Measurements from ENCODE around the gene NPHS2. TPM values are rescaled to one million over a fixed set of nuclear protein-coding genes. Genes with fewer than 3 reads are reported as not detected.

The NPHS2 gene
- total RNA-seq, 1 experiment from 2014 or later, result not detected

DNA sequence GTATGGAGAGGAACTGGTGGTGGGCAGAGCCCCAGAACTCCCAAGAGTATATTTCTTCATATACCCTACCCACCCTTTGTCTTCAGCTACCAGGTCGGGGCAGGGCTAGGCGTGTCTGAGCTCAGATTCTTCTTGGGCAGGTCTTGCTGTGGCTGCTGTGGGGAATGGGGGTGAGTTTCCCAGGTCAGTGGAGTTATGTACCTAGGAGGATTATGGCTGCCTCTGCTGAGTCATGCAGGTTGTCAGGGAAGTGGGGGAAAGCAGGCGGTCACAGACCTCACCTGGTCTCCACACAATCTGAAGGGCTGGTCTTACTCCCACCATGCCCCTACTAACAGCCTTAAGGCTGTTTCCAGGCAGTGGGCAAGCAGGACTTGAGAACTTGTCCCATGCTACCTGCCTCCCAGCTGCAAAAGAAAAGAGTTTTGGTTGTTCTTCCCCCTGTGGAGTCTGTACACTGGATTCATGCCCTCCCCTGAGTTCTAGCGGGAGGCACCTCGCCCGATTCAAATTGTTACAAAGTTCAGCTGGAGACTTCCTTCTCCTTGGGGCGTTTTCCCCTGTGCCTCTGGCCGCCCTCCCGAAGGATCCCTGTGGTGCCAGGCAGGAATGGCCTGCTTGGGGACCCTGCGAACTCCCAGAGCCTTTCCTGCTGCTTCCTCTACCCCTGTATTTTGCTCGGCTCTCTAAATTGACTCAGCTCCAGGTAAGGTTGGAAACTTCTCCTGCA is 58.6 kb downstream of the NPHS2 start:
- no peaks in the 10 kb centered on the region for H3K9me3 ChIP-seq (ENCODE audit: control insufficient read depth in 1 of 2, insufficient read depth in 1 of 2, low read depth in 1 of 2, low read length in 2 of 2)
- H3K4me1 ChIP-seq (ENCODE audit: control insufficient read depth in 1 of 2, insufficient read depth in 2 of 2, low read length in 2 of 2), result peaks cover 0 to 5% of the 10 kb centered on the region in 2 experiments; a peak in 1 of 4 replicates
- ChIA-PET CTCF (no interaction called here), POLR2A (no interaction called here), RAD21 (ENCODE audit: low non-redundant PET in 1 of 2, low total read pairs in 2 of 2, uncharacterized antibody in 2 of 2, unreplicated experiment in 2 of 2) (no interaction called here)
- H3K9ac ChIP-seq (ENCODE audit: low read length), result no peak overlapping the region
- H3K27ac ChIP-seq (ENCODE audit: low read depth, low read length), result no peak overlapping the region
- no peak overlapping the region for H3K4me3 ChIP-seq (replicated peaks in 1 of 2; ENCODE audit: low read depth in 1 of 2, low read length in 2 of 2)
- intact Hi-C loops (cut with micrococcal nuclease), result no loop called here
- peak overlapping the region; percentile 7; the same call in 1 of the 2 replicates for H3K4me2 ChIP-seq (ENCODE audit: low read length)
- no peak for TF ChIP-seq POLR2A (IDR thresholded peaks at IDR 0.05; ENCODE audit: borderline replicate concordance, extremely low read depth, insufficient read depth, insufficient read length)
- TF ChIP-seq EZH2 (IDR thresholded peaks at IDR 0.05), result no peak
- TF ChIP-seq ELF1 (IDR thresholded peaks at IDR 0.05; ENCODE audit: borderline replicate concordance, low read depth), result no peak
- no peak for TF ChIP-seq CBX3 (IDR thresholded peaks at IDR 0.05; ENCODE audit: low read depth)
- no peak for TF ChIP-seq JUND (IDR thresholded peaks at IDR 0.05)
- no peak for TF ChIP-seq TCF7L2 (IDR thresholded peaks at IDR 0.05; ENCODE audit: borderline replicate concordance, extremely low read depth, insufficient read depth, insufficient read length)
- no peak for TF ChIP-seq ZNF274 (IDR thresholded peaks at IDR 0.05; ENCODE audit: low read depth, low read length)
- TF ChIP-seq, protein P1, sequence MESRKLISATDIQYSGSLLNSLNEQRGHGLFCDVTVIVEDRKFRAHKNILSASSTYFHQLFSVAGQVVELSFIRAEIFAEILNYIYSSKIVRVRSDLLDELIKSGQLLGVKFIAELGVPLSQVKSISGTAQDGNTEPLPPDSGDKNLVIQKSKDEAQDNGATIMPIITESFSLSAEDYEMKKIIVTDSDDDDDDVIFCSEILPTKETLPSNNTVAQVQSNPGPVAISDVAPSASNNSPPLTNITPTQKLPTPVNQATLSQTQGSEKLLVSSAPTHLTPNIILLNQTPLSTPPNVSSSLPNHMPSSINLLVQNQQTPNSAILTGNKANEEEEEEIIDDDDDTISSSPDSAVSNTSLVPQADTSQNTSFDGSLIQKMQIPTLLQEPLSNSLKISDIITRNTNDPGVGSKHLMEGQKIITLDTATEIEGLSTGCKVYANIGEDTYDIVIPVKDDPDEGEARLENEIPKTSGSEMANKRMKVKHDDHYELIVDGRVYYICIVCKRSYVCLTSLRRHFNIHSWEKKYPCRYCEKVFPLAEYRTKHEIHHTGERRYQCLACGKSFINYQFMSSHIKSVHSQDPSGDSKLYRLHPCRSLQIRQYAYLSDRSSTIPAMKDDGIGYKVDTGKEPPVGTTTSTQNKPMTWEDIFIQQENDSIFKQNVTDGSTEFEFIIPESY (IDR thresholded peaks at IDR 0.05; ENCODE audit: extremely low read depth, insufficient replicate concordance, low read length), result no peak
- TF ChIP-seq YY1 (IDR thresholded peaks at IDR 0.05; ENCODE audit: extremely low read depth, insufficient replicate concordance, low read depth, low read length), result no peak
- no peak for TF ChIP-seq CEBPB (IDR thresholded peaks at IDR 0.05; ENCODE audit: low read depth)
- TF ChIP-seq SIN3A (IDR thresholded peaks at IDR 0.05; ENCODE audit: low read depth), result no peak
- no peak for TF ChIP-seq EGR1 (IDR thresholded peaks at IDR 0.05; ENCODE audit: low read depth)
- no peak for TF ChIP-seq SP1 (IDR thresholded peaks at IDR 0.05; ENCODE audit: low read depth)
- TF ChIP-seq SRF (IDR thresholded peaks at IDR 0.05; ENCODE audit: low read depth), result no peak
- TF ChIP-seq, protein P2, sequence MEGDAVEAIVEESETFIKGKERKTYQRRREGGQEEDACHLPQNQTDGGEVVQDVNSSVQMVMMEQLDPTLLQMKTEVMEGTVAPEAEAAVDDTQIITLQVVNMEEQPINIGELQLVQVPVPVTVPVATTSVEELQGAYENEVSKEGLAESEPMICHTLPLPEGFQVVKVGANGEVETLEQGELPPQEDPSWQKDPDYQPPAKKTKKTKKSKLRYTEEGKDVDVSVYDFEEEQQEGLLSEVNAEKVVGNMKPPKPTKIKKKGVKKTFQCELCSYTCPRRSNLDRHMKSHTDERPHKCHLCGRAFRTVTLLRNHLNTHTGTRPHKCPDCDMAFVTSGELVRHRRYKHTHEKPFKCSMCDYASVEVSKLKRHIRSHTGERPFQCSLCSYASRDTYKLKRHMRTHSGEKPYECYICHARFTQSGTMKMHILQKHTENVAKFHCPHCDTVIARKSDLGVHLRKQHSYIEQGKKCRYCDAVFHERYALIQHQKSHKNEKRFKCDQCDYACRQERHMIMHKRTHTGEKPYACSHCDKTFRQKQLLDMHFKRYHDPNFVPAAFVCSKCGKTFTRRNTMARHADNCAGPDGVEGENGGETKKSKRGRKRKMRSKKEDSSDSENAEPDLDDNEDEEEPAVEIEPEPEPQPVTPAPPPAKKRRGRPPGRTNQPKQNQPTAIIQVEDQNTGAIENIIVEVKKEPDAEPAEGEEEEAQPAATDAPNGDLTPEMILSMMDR (IDR thresholded peaks at IDR 0.05 in 2 of 3, conservative IDR thresholded peaks at IDR 0.05 in 1 of 3; ENCODE audit: borderline replicate concordance in 1 of 3, insufficient read depth in 1 of 3, low read depth in 2 of 3, low read length in 2 of 3), result no peak
- TF ChIP-seq, protein P3, sequence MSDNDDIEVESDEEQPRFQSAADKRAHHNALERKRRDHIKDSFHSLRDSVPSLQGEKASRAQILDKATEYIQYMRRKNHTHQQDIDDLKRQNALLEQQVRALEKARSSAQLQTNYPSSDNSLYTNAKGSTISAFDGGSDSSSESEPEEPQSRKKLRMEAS (IDR thresholded peaks at IDR 0.05), result no peak
- H4K20me1 ChIP-seq (ENCODE audit: insufficient read depth), result no peaks in the 10 kb centered on the region
- DNase-seq (ENCODE audit: low read depth, low spot score) (no peak), ATAC-seq (no peak)
- no peaks in the 10 kb centered on the region for H3K36me3 ChIP-seq (ENCODE audit: control insufficient read depth in 1 of 2, insufficient read depth in 2 of 2, low read length in 2 of 2)
- no peak overlapping the region for H2AFZ ChIP-seq (ENCODE audit: low read depth, low read length, poor library complexity, severe bottlenecking)
- no peaks in the 10 kb centered on the region for H3K9me2 ChIP-seq (ENCODE audit: insufficient read depth)
- no TSS peak for BruUV-seq (replicated peaks)
- H3K79me2 ChIP-seq (ENCODE audit: insufficient read depth, low read length), result no peaks in the 10 kb centered on the region
- H3K27me3 ChIP-seq (ENCODE audit: insufficient read depth, low read length), result no peaks in the 10 kb centered on the region

Measured in HCT116 (cell line).